Measurements from ENCODE around the gene PALM. TPM values are rescaled to one million over a fixed set of nuclear protein-coding genes. Genes with fewer than 3 reads are reported as not detected.
A peak's percentile ranks its signal among the peaks of the same experiment; 100 is the strongest.

PALM gene
- total RNA-seq, 1 donor from 2014 or later: 45.1 TPM

DNA sequence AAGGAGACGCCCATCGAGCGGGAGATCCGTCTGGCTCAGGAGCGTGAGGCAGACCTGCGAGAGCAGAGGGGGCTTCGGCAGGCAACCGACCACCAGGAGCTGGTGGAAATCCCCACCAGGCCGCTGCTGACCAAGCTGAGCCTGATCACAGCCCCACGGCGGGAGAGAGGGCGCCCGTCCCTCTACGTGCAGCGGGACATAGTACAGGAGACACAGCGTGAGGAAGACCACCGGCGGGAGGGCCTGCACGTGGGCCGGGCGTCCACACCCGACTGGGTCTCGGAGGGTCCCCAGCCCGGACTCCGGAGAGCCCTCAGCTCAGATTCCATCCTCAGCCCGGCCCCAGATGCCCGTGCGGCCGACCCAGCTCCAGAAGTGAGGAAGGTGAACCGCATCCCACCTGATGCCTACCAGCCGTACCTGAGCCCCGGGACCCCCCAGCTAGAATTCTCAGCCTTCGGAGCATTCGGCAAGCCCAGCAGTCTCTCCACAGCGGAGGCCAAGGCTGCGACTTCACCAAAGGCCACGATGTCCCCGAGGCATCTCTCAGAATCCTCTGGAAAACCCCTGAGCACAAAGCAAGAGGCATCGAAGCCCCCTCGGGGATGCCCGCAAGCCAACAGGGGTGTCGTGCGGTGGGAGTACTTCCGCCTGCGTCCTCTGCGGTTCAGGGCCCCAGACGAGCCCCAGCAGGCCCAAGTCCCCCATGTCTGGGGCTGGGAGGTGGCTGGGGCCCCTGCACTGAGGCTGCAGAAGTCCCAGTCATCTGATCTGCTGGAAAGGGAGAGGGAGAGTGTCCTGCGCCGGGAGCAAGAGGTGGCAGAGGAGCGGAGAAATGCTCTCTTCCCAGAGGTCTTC lies 49.3 kb downstream of the PALM start:
- no peak overlapping the region for H3K27ac Mint-ChIP-seq (ENCODE audit: unreplicated experiment)
- TF ChIP-seq, protein P1, sequence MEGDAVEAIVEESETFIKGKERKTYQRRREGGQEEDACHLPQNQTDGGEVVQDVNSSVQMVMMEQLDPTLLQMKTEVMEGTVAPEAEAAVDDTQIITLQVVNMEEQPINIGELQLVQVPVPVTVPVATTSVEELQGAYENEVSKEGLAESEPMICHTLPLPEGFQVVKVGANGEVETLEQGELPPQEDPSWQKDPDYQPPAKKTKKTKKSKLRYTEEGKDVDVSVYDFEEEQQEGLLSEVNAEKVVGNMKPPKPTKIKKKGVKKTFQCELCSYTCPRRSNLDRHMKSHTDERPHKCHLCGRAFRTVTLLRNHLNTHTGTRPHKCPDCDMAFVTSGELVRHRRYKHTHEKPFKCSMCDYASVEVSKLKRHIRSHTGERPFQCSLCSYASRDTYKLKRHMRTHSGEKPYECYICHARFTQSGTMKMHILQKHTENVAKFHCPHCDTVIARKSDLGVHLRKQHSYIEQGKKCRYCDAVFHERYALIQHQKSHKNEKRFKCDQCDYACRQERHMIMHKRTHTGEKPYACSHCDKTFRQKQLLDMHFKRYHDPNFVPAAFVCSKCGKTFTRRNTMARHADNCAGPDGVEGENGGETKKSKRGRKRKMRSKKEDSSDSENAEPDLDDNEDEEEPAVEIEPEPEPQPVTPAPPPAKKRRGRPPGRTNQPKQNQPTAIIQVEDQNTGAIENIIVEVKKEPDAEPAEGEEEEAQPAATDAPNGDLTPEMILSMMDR (conservative IDR thresholded peaks at IDR 0.05): no peak
- no peaks in the 10 kb centered on the region for H3K27me3 Mint-ChIP-seq (ENCODE audit: low read depth)
- H3K4me1 Mint-ChIP-seq: peaks cover 3% of the 10 kb centered on the region
- H3K9me3 Mint-ChIP-seq: peaks cover 3% of the 10 kb centered on the region
- no peak for DNase-seq (ENCODE audit: low read depth, low spot score)
- H3K36me3 Mint-ChIP-seq (ENCODE audit: low read depth): peaks cover 4% of the 10 kb centered on the region
- no peak overlapping the region for H3K4me3 Mint-ChIP-seq

DNA sequence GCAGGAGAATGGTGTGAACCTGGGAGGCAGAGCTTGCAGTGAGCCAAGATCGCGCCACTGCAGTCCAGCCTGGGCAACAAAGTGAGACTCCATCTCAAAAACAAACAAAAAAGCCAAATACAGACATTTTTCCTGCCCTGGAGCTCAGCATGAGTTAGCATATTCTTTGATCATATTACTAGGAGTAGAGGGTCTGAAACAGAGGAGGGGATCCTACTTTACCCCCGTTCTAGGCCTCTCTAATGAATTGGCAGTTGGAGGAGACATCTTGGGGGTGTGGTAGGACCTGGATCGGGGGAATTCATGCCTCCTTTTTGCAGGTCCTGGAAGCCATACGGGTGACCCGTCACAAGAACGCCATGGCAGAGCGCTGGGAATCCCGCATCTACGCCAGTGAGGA lies 54.4 kb downstream of the PALM start:
- H3K36me3 Mint-ChIP-seq (ENCODE audit: low read depth): peaks cover 4% of the 10 kb centered on the region

DNA sequence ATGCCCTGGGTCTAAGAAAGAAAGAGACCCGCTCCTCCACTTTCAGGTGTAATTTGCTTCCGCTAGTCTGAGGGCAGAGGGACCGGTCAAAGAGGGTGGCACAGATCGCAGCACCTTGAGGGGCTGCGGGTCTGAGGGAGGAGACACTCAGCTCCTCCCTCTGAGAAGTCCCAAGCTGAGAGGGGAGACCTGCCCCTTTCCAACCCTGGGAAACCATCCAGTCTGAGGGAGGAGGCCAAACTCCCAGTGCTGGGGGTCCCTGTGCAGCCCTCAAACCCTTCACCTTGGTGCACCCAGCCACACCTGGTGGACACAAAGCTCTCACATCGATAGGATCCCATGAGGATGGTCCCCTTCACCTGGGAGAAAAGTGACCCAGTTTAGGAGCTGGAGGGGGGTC lies 55.1 kb downstream of the PALM start:
- Mint-ChIP-seq H3K27me3 (ENCODE audit: low read depth) (no peaks in the 10 kb centered on the region), H3K36me3 (ENCODE audit: low read depth) (peaks cover 4% of the 10 kb centered on the region), H3K4me1 (no peaks in the 10 kb centered on the region), H3K9me3 (no peaks in the 10 kb centered on the region), H3K27ac (ENCODE audit: unreplicated experiment) (no peak overlapping the region), H3K4me3 (no peak overlapping the region)
- TF ChIP-seq, protein P1 (conservative IDR thresholded peaks at IDR 0.05): no peak
- DNase-seq (ENCODE audit: low read depth, low spot score): no peak

More for the DNA sequence above, 54.4 kb downstream of the PALM start:
- H3K27me3 Mint-ChIP-seq (ENCODE audit: low read depth): no peaks in the 10 kb centered on the region
- no peak overlapping the region for H3K4me3 Mint-ChIP-seq
- no peaks in the 10 kb centered on the region for H3K4me1 Mint-ChIP-seq
- H3K27ac Mint-ChIP-seq (ENCODE audit: unreplicated experiment): no peak overlapping the region
- no peak for DNase-seq (ENCODE audit: low read depth, low spot score)
- no peaks in the 10 kb centered on the region for H3K9me3 Mint-ChIP-seq
- TF ChIP-seq, protein P1 (conservative IDR thresholded peaks at IDR 0.05): no peak

DNA sequence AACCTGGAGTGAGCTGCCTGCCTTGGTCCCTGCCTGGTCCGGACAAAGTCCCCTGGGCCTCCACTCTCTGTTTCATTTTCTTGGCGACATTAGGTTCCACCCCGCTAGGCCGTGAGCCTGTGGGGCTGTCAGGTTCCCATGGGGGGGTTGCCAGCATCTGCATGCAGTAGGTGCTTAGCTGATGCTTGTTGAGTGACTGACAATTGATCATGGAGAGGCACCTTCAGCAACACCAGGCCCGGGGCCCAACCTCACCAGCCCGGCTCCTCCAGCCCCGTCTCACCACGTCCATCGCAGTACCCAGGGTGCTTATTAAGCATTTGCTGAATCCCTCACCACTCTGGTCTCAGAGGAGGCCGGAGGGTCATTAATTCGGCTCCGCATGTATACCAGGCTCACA lies 55.6 kb downstream of the PALM start:
- DNase-seq (ENCODE audit: low read depth, low spot score): no peak
- H3K27ac Mint-ChIP-seq (ENCODE audit: unreplicated experiment): peak overlapping the region; percentile 27
- no peak overlapping the region for H3K4me3 Mint-ChIP-seq
- H3K36me3 Mint-ChIP-seq (ENCODE audit: low read depth): peaks cover 4% of the 10 kb centered on the region
- H3K27me3 Mint-ChIP-seq (ENCODE audit: low read depth): no peaks in the 10 kb centered on the region
- no peaks in the 10 kb centered on the region for H3K4me1 Mint-ChIP-seq
- H3K9me3 Mint-ChIP-seq: no peaks in the 10 kb centered on the region
- TF ChIP-seq, protein P1 (conservative IDR thresholded peaks at IDR 0.05): no peak

DNA sequence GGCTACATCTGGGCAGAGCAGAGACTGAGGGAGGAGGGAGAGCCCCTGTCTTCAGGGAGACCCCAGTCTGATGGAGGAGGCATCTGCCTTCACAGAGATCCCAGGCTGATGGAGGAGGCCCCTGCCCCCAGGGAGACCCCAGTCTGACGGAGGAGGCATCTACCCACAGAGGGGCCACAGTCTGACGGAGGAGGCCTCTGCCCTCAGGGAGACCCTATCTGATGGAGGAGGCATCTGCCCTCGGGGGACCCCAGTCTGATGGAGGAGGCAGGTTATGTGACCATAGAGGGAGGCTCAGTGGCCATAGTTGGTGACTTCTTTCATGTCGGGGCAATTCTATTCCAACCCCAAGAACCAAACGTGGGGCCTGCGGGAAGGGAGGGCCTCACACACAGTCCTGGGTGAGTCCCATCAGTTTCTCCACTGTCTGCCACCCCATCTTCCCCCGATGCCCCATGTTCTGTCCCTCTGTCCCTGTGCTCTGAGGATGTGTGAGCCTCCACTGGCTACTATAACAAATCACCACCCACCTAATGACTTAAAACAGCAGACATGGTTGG lies 56.5 kb downstream of the PALM start:
- Mint-ChIP-seq H3K27me3 (ENCODE audit: low read depth) (peaks cover under 1% of the 10 kb centered on the region), H3K27ac (ENCODE audit: unreplicated experiment) (no peak overlapping the region), H3K4me1 (no peaks in the 10 kb centered on the region), H3K4me3 (no peak overlapping the region), H3K36me3 (ENCODE audit: low read depth) (no peaks in the 10 kb centered on the region), H3K9me3 (no peaks in the 10 kb centered on the region)
- DNase-seq (ENCODE audit: low read depth, low spot score): no peak
- TF ChIP-seq, protein P1 (conservative IDR thresholded peaks at IDR 0.05): no peak
